ENCODE measurements around the gene SFRP4. TPM values are rescaled to one million over a fixed set of nuclear protein-coding genes. Genes with fewer than 3 reads are reported as not detected.

Gene SFRP4
- total RNA-seq, 2 experiments from 2014 or later = not detected

DNA sequence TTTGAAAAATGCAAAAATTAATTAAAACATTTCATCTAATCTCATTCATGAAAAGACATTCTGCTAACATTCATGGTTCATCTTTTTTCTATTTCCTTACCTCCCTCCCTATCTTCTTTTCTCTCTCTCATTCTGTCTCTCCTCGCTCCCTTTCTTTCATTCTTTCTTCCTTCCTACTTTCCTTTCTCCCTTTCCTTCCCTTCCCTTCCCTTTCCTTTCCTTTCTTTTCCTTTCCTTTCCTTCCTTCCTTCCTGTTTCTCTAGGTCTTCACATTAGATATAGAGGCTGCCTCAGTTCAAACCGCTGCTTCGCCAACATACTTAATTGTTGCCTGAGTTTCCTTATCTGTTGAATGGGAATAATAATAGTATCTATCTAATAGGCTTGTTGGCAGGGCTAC lies 21.9 kb downstream of the SFRP4 start:
- Mint-ChIP-seq H3K4me1 (ENCODE audit: low read depth) (no peaks in the 10 kb centered on the region), H3K27ac (no peak overlapping the region), H3K36me3 (no peaks in the 10 kb centered on the region), H3K27me3 (peaks cover 8% of the 10 kb centered on the region), H3K4me3 (no peak overlapping the region), H3K9me3 (no peaks in the 10 kb centered on the region)
- DNase-seq = no peak
- POLR2A ChIA-PET = no interaction called here
- intact Hi-C loops (cut with micrococcal nuclease) = no loop called here
- CTCF ChIA-PET = no interaction called here

DNA sequence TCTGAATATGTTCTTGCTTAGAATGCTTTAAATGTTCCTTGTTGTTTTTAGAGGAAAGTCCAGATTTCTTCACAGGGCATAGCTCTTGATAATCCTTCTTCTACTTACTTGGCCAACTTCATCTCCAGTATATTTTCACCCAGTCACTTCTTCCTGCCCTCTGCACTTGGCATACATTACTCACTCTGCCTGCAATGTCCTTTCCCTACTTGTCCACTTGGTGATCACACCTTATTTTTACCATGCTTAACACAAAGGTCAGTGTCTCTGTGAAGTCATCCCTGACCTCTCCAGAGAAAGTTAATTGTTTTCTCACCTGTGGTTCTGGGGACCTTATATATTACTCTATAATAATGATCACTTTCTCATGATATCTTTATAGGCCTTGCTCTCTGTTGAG lies 23.3 kb downstream of the SFRP4 start:
- Mint-ChIP-seq H3K27me3 (peaks cover 6% of the 10 kb centered on the region), H3K9me3 (no peaks in the 10 kb centered on the region), H3K27ac (no peak overlapping the region), H3K4me3 (no peak overlapping the region), H3K36me3 (no peaks in the 10 kb centered on the region), H3K4me1 (ENCODE audit: low read depth) (no peaks in the 10 kb centered on the region)
- intact Hi-C loops (cut with micrococcal nuclease) = no loop called here
- ChIA-PET POLR2A (no interaction called here), CTCF (no interaction called here)
- no peak for DNase-seq

DNA sequence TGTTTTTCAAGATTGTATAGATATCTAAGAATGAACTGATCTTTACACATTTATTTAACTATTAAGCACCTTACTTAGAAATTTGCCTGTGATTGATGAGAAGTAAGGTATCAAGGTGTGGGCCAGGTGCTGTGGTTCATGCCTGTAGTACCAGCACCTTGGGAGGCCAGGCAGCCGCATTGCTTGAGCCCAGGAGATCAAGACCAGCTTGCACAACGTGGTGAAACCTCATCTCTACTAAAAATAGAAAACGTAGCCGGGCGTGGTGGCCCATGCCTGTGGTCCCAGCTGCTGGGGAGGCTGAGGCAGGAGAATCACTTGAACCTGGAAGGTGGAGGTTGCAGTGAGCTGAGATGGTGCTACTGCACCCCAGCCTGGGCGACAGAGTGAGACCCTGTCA lies 34.5 kb downstream of the SFRP4 start:
- Mint-ChIP-seq H3K27me3 (peaks cover 2% of the 10 kb centered on the region), H3K4me3 (no peak overlapping the region), H3K36me3 (no peaks in the 10 kb centered on the region), H3K27ac (no peak overlapping the region), H3K4me1 (ENCODE audit: low read depth) (no peaks in the 10 kb centered on the region), H3K9me3 (no peaks in the 10 kb centered on the region)
- POLR2A ChIA-PET = no interaction called here
- DNase-seq = no peak
- intact Hi-C loops (cut with micrococcal nuclease) = no loop called here
- CTCF ChIA-PET = no interaction called here

Other genes with a start within 250 kb of the SFRP4 start
- gene GPR141, start 233.1 kb downstream of the SFRP4 start, total RNA-seq = not detected
- not detected for gene NME8, start 68.2 kb downstream of the SFRP4 start, total RNA-seq
- under 1 TPM; 0.51 to 0.69 TPM for gene EPDR1, start 3.8 kb upstream of the SFRP4 start, total RNA-seq